Activated T-helper 1 cell treated with anti-CD3 and anti-CD28 coated beads, Interleukin-12 subunit alpha, Interleukin-12 subunit beta, Interleukin-2, Interleukin-4 antibody, amounts not matched to agents 30 ng/mL and 10 ng/mL and 1 ng/mL, durations not matched to agents 14 hours and 24 hours and 36 hours (primary cell): Measurements from ENCODE around the gene MAGEB18. TPM values are rescaled to one million over a fixed set of nuclear protein-coding genes. Genes with fewer than 3 reads are reported as not detected.

ENCODE experiments used
- DNase-seq: peaks from one replicate; pipeline ENCODE4 v3.0.0; 2021; ENCODE audit warnings: low spot score
- H3K27ac Mint-ChIP-seq: one replicate; pipeline ENCODE4 v1.8.0; 2021; ENCODE audit warnings: mild to moderate bottlenecking, mixed read lengths
- H3K27me3 Mint-ChIP-seq: one replicate; pipeline ENCODE4 v1.8.0; 2022; ENCODE audit warnings: mild to moderate bottlenecking, moderate library complexity, mixed read lengths; ENCODE audit not compliant: insufficient read depth
- H3K36me3 Mint-ChIP-seq: one replicate; pipeline ENCODE4 v1.8.0; 2021; ENCODE audit warnings: low read depth, mixed read lengths
- H3K4me1 Mint-ChIP-seq: one replicate; pipeline ENCODE4 v1.8.0; 2021; ENCODE audit warnings: low read depth, mixed read lengths
- H3K4me3 Mint-ChIP-seq: one replicate; pipeline ENCODE4 v1.8.0; 2021; ENCODE audit warnings: mild to moderate bottlenecking, moderate library complexity, mixed read lengths
- H3K9me3 Mint-ChIP-seq: one replicate; pipeline ENCODE4 v1.8.0; 2021; ENCODE audit warnings: mixed read lengths
- intact Hi-C: fragments of 100-400 bp; cut with micrococcal nuclease; formaldehyde crosslinking; loops from one replicate; pipeline ENCODE4 v1.15.1; 2024
- total RNA-seq: library from RNA; stranded (reverse); gene quantifications from 2 replicates; pipeline ENCODE4 v1.2.3, GENCODE V29; 2022

MAGEB18 gene
- total RNA-seq: not detected in 2 replicates

DNA sequence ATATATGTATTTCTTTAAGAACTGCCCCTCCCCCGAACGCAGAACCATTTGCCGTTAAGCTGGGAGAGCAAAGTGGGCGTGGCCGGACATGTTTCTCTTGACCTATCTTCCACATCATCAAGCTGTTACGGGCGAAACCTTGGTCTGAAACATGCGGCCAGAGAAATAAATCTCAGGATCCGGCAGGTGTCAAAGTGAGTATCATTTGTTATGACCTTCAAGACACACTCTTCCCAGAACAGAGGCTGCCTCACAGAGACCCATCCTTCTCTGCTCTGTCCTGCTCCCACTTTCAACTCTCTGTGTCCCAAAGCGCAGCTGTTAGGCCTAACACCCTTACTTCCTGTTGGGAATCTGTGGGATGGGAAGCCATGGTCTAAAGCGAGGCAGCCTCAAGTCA lies at the start of gene MAGEB18:
Gene MAGEB18, plus strand, starts transcription at position 70 of the 400 bp plus-strand sequence. CDS start 643 bp downstream, outside the sequence.
- Mint-ChIP-seq H3K4me1 (no peaks in the 10 kb centered on the region), H3K9me3 (no peaks in the 10 kb centered on the region), H3K4me3 (no peak within 1 kb of the TSS), H3K27ac (no peak within 1 kb of the TSS), H3K27me3 (no peaks in the 10 kb centered on the region), H3K36me3 (no peaks in the 10 kb centered on the region)
- intact Hi-C loops: no loop called here
- DNase-seq: no peak

DNA sequence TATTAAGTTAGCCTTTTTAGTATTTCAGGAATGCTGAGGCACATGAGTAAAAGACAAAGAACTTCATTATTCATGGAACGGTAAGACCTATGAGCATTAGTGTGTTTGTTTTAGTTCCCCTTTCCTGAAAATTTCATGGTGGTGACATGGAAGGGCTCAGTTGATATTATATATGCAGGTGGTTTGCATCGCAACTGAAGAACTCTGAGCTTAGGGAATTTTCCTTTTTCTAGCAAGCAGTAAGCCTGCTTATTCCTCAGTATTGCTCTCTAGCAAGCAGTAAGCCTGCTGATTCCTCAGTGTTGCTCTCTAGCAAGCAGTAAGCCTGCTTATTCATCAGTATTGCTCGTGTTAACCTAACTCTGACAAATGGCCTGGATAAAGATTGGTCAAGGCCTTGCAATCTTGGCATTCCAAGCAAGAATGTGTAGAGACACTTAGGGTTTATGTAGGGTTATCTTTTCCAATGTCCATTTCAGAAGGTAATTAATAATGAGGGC lies 37.7 kb upstream of the MAGEB18 start:
- Mint-ChIP-seq H3K4me1 (no peaks in the 10 kb centered on the region), H3K27ac (no peak overlapping the region), H3K27me3 (no peaks in the 10 kb centered on the region), H3K36me3 (no peaks in the 10 kb centered on the region), H3K9me3 (no peaks in the 10 kb centered on the region), H3K4me3 (no peak overlapping the region)
- no peak for DNase-seq
- intact Hi-C loops: no loop called here

GRCh38 chrX:26109142-26109541 lies 29.0 kb upstream of the MAGEB18 start:
- H3K36me3 Mint-ChIP-seq: no peaks in the 10 kb centered on the region

GRCh38 chrX:26146024-26146423 lies 7.9 kb downstream of the MAGEB18 start:
- intact Hi-C loops: no loop called here
- Mint-ChIP-seq H3K9me3 (no peaks in the 10 kb centered on the region), H3K36me3 (no peaks in the 10 kb centered on the region), H3K27me3 (no peaks in the 10 kb centered on the region), H3K27ac (no peak overlapping the region), H3K4me3 (no peak overlapping the region), H3K4me1 (no peaks in the 10 kb centered on the region)
- DNase-seq: no peak

More at GRCh38 chrX:26109142-26109541, 29.0 kb upstream of the MAGEB18 start:
- no peak overlapping the region for H3K27ac Mint-ChIP-seq
- no peak overlapping the region for H3K4me3 Mint-ChIP-seq
- no peaks in the 10 kb centered on the region for H3K27me3 Mint-ChIP-seq
- intact Hi-C loops: no loop called here
- no peaks in the 10 kb centered on the region for H3K4me1 Mint-ChIP-seq
- H3K9me3 Mint-ChIP-seq: no peaks in the 10 kb centered on the region
- no peak for DNase-seq

DNA sequence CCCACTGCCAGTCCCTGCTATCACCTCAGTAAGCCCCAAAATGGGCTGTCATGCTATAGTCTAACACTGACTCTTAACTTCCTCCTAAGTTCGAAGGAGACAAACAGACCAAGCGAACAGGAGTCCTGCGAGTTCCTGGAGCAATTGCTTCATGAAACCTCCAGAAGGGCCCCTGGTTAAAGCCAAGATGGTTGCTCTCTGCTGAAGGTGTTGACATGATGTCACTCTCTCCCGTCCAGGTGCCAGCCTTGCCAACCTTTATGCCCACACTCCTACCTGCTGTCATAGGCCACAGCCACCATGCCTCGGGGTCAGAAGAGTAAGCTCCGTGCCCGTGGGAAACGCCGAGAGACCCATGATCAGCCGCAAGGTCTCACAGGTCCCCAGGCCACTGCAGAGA lies 22.2 kb downstream of the MAGEB18 start, which contains the start of gene MAGEB6B:
Gene MAGEB6B, plus strand, starts transcription at position 301 of the 400 bp plus-strand sequence. Its CDS starts 0 bp downstream, at position 301.
- Mint-ChIP-seq H3K9me3 (no peaks in the 10 kb centered on the region), H3K4me1 (no peaks in the 10 kb centered on the region), H3K27ac (no peak within 1 kb of the TSS), H3K36me3 (no peaks in the 10 kb centered on the region), H3K27me3 (no peaks in the 10 kb centered on the region), H3K4me3 (no peak within 1 kb of the TSS)
- intact Hi-C loops: no loop called here
- no peak for DNase-seq

Other genes starting within 250 kb of the MAGEB18 start
- gene MAGEB6B, start 22.3 kb downstream of the MAGEB18 start, total RNA-seq: not detected in 2 replicates
- not detected in 2 replicates for gene MAGEB6, start 54.1 kb downstream of the MAGEB18 start, total RNA-seq
- not detected in 2 replicates for gene MAGEB5, start 77.8 kb downstream of the MAGEB18 start, total RNA-seq